ENCODE measurements around the gene PBLD.

DNA sequence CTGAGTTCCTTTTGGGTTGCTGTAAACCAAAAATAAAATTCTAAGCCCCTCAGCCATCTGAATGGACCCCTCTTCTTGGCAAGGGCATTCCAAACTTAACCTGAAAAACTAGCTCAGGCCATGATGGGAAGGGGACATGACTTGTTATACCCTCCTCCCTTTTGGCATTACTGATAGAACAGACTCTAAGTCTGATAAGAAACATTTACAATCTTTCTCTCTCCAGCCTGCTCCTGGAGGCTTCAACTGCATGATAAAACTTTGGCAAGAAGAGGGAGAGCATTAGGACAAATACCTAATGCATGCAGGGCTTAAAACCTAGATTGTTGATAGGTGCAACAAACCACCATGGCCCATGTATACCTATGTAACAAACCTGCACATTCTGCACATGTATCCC, 59.9 kb downstream of the PBLD start:
- TF ChIP-seq POLR2A (IDR thresholded peaks at IDR 0.05; ENCODE audit: low read length) (no peak), MAFK (IDR thresholded peaks at IDR 0.05; ENCODE audit: partially characterized antibody) (no peak), BHLHE40 (IDR thresholded peaks at IDR 0.05; ENCODE audit: low read depth, low read length) (no peak), KDM1A (IDR thresholded peaks at IDR 0.05; ENCODE audit: low read depth) (no peak), SMC3 (IDR thresholded peaks at IDR 0.05) (no peak), HDAC2 (IDR thresholded peaks at IDR 0.05) (no peak), RFX5 (IDR thresholded peaks at IDR 0.05) (no peak)
- TF ChIP-seq, protein P1, sequence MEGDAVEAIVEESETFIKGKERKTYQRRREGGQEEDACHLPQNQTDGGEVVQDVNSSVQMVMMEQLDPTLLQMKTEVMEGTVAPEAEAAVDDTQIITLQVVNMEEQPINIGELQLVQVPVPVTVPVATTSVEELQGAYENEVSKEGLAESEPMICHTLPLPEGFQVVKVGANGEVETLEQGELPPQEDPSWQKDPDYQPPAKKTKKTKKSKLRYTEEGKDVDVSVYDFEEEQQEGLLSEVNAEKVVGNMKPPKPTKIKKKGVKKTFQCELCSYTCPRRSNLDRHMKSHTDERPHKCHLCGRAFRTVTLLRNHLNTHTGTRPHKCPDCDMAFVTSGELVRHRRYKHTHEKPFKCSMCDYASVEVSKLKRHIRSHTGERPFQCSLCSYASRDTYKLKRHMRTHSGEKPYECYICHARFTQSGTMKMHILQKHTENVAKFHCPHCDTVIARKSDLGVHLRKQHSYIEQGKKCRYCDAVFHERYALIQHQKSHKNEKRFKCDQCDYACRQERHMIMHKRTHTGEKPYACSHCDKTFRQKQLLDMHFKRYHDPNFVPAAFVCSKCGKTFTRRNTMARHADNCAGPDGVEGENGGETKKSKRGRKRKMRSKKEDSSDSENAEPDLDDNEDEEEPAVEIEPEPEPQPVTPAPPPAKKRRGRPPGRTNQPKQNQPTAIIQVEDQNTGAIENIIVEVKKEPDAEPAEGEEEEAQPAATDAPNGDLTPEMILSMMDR (IDR thresholded peaks at IDR 0.05) = no peak
- TF ChIP-seq, protein P2, sequence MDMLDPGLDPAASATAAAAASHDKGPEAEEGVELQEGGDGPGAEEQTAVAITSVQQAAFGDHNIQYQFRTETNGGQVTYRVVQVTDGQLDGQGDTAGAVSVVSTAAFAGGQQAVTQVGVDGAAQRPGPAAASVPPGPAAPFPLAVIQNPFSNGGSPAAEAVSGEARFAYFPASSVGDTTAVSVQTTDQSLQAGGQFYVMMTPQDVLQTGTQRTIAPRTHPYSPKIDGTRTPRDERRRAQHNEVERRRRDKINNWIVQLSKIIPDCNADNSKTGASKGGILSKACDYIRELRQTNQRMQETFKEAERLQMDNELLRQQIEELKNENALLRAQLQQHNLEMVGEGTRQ (IDR thresholded peaks at IDR 0.05) = no peak
- TF ChIP-seq, protein P3, sequence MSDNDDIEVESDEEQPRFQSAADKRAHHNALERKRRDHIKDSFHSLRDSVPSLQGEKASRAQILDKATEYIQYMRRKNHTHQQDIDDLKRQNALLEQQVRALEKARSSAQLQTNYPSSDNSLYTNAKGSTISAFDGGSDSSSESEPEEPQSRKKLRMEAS (IDR thresholded peaks at IDR 0.05) = no peak

Measured in A549 (cell line).